IMR-90 (cell line): ENCODE measurements around the gene SRSF2. TPM values are rescaled to one million over a fixed set of nuclear protein-coding genes. Genes with fewer than 3 reads are reported as not detected.

Source experiments
- ATAC-seq: fragments of 200-7000 bp; cut with Tn5 transposase; 2 replicates; pipeline ENCODE4 v1.9.1; 2020; ENCODE audit warnings: low read depth, mild to moderate bottlenecking, moderate library complexity
- BruUV-seq: library from RNA; stranded (reverse); fragments of 400-500 nt; replicated peaks from 2 replicates; lab custom pipeline; 2021; lab: Mats Ljungman, UMichigan
- CTCF ChIA-PET: fragments of 300-600 bp; formaldehyde crosslinking; extraction: SDS; loops from one replicate; lab custom pipeline; 2021; ENCODE audit warnings: antibody characterized with exemption; lab: Yijun Ruan, JAX
- POLR2A ChIA-PET: fragments of 300-600 bp; sonication (Branson Sonifier 250); formaldehyde crosslinking; loops from one replicate; lab custom pipeline; 2022; ENCODE audit warnings: antibody characterized with exemption; ENCODE audit not compliant: unreplicated experiment; lab: Charles Lee
- DNase-seq: peaks from one replicate; pipeline ENCODE4 v3.0.0; 2013
- H2AFZ ChIP-seq: replicated peaks from 2 replicates; pipeline ENCODE3; 2013; ENCODE audit warnings: low read length, mild to moderate bottlenecking; ENCODE audit not compliant: poor library complexity
- H2AK5ac ChIP-seq: 2 replicates; pipeline ENCODE4 v1.6.1; 2013; ENCODE audit warnings: low read depth, low read length, inconsistent platforms
- H2AK9ac ChIP-seq: replicated peaks from 2 replicates; pipeline ENCODE3; 2013; ENCODE audit warnings: mild to moderate bottlenecking, low read depth, low read length, moderate library complexity; ENCODE audit not compliant: poor library complexity
- H2BK120ac ChIP-seq: 2 replicates; pipeline ENCODE4 v1.6.1; 2013; ENCODE audit warnings: low read depth, low read length, inconsistent platforms
- H2BK15ac ChIP-seq: 3 replicates; pipeline ENCODE4 v1.6.1; 2013; ENCODE audit warnings: low read depth, low read length, inconsistent platforms
- H2BK20ac ChIP-seq: 2 replicates; pipeline ENCODE4 v1.6.1; 2013; ENCODE audit warnings: low read depth, mild to moderate bottlenecking, inconsistent platforms, low read length, moderate library complexity
- H2BK5ac ChIP-seq: 2 replicates; pipeline ENCODE4 v1.6.1; 2013; ENCODE audit warnings: mild to moderate bottlenecking, low read depth, low read length, inconsistent platforms; ENCODE audit not compliant: poor library complexity, severe bottlenecking
- H3K14ac ChIP-seq: replicated peaks from 2 replicates; pipeline ENCODE4 v1.6.1; 2013; ENCODE audit warnings: low read depth, low read length, inconsistent platforms
- H3K18ac ChIP-seq: 2 replicates; pipeline ENCODE4 v1.6.1; 2013; ENCODE audit warnings: low read depth, low read length, control low read depth
- H3K23ac ChIP-seq: 2 replicates; pipeline ENCODE4 v1.6.1; 2013; ENCODE audit warnings: low read depth, low read length, inconsistent platforms
- H3K27ac ChIP-seq: 2 replicates; pipeline ENCODE4 v1.5.1; 2013; ENCODE audit warnings: mild to moderate bottlenecking, control low read depth, low read length; ENCODE audit not compliant: insufficient read depth
- H3K27me3 ChIP-seq: 2 replicates; pipeline ENCODE4 v1.6.1; 2013; ENCODE audit warnings: low read length; ENCODE audit not compliant: control insufficient read depth, insufficient read depth
- H3K36me3 ChIP-seq: 2 replicates; pipeline ENCODE4 v1.6.1; 2013; ENCODE audit warnings: low read length, mixed read lengths; ENCODE audit not compliant: control insufficient read depth, insufficient read depth
- H3K4ac ChIP-seq: 2 replicates; pipeline ENCODE4 v1.6.1; 2013; ENCODE audit warnings: low read depth, low read length, inconsistent platforms
- H3K4me1 ChIP-seq: 2 replicates; pipeline ENCODE4 v1.6.1; 2013; ENCODE audit warnings: low read length, mixed read lengths; ENCODE audit not compliant: control insufficient read depth, insufficient read depth
- H3K4me2 ChIP-seq: 2 replicates; pipeline ENCODE4 v1.6.1; 2013; ENCODE audit warnings: low read depth, mild to moderate bottlenecking, control low read depth, low read length, moderate library complexity
- H3K4me3 ChIP-seq: 2 replicates; pipeline ENCODE4 v1.5.1; 2013; ENCODE audit warnings: low read depth, mild to moderate bottlenecking, control low read depth, low read length, moderate library complexity; ENCODE audit not compliant: insufficient read depth
- H3K56ac ChIP-seq: 2 replicates; pipeline ENCODE4 v1.6.1; 2013; ENCODE audit warnings: low read length, inconsistent platforms; ENCODE audit not compliant: insufficient read depth; ENCODE audit errors: extremely low read depth
- H3K79me1 ChIP-seq, 2 experiments: 2 replicates each; pipeline ENCODE4 v1.6.1; 2013; ENCODE audit warnings: low read length in 2 of 2, inconsistent platforms in 1 of 2, low read depth in 1 of 2
- H3K9ac ChIP-seq: 2 replicates; pipeline ENCODE4 v1.6.1; 2013; ENCODE audit warnings: low read depth, low read length, control low read depth
- H3K9me1 ChIP-seq: 2 replicates; pipeline ENCODE4 v1.6.1; 2013; ENCODE audit warnings: low read length, inconsistent platforms; ENCODE audit not compliant: insufficient read depth
- H3K9me3 ChIP-seq: 2 replicates; pipeline ENCODE4 v1.6.1; 2013; ENCODE audit warnings: low read length; ENCODE audit not compliant: control insufficient read depth, insufficient read depth
- H4K20me1 ChIP-seq: 2 replicates; pipeline ENCODE4 v1.6.1; 2013; ENCODE audit warnings: low read length, inconsistent platforms; ENCODE audit not compliant: insufficient read depth
- H4K5ac ChIP-seq: 2 replicates; pipeline ENCODE4 v1.6.1; 2013; ENCODE audit warnings: mild to moderate bottlenecking, low read depth, low read length, control low read depth
- H4K8ac ChIP-seq, 2 experiments: 2 replicates each; pipeline ENCODE4 v1.6.1; 2013; ENCODE audit warnings: low read depth in 2 of 2, low read length in 2 of 2, control low read depth in 1 of 2, inconsistent platforms in 1 of 2
- H4K91ac ChIP-seq: 2 replicates; pipeline ENCODE4 v1.6.1; 2013; ENCODE audit warnings: low read depth, low read length, inconsistent platforms; ENCODE audit not compliant: insufficient read depth
- MAFK ChIP-seq: IDR thresholded peaks from 2 replicates; pipeline ENCODE4 v1.6.1; 2012; ENCODE audit warnings: low read depth, low read length, improper control_type of control experiment
- WGBS, 2 experiments: methylation state at CpG; one replicate each; pipeline versions ENCODE4 v1.1.5 to v1.1.7; 2013; ENCODE audit warnings: missing lambda C conversion rate in 2 of 2; ENCODE audit not compliant: insufficient read length in 1 of 2; ENCODE audit errors: extremely low coverage in 2 of 2; 5-methylcytosine and 5-hydroxymethylcytosine counted together
- dilution Hi-C: fragments of 300-500 bp; cut with HindIII; formaldehyde crosslinking; loops from one replicate; pipeline ENCODE4 v1.14.3; 2018; ENCODE audit warnings: low sequenced_read_pairs; ENCODE audit not compliant: unreplicated experiment
- in situ Hi-C: fragments of 300-500 bp; cut with MboI; formaldehyde crosslinking; loops from 3 replicates; pipeline ENCODE4 v1.14.3; 2019; ENCODE audit warnings: low sequenced_read_pairs, inconsistent platforms, mixed read lengths
- intact Hi-C: fragments of 100-400 bp; cut with micrococcal nuclease; formaldehyde crosslinking; loops from 2 replicates; pipeline ENCODE4 v1.10.0; 2022
- polyA plus RNA-seq, 3 experiments: library from polyadenylated mRNA; depleted of rRNA; stranded (reverse); fragments of >200 nt; gene quantifications; 2 replicates each; pipeline ENCODE4 v1.2.3, GENCODE V29; 2012; ENCODE audit warnings: low replicate concordance in 1 of 3
- total RNA-seq: library from RNA; depleted of rRNA; stranded (reverse); fragments of >200 nt; gene quantifications from 2 replicates; pipeline ENCODE4 v1.2.3, GENCODE V29; 2012
- TF ChIP-seq, protein P1 (sequence below): conservative IDR thresholded peaks from 2 replicates; pipeline ENCODE4 v1.5.1; 2012; ENCODE audit warnings: mild to moderate bottlenecking, low read depth, low read length, improper control_type of control experiment

The SRSF2 gene
- total and polyA plus RNA-seq, 2 of the 4 experiments (the other 2 are of a cell fraction), result 98.0 to 296 TPM

DNA sequence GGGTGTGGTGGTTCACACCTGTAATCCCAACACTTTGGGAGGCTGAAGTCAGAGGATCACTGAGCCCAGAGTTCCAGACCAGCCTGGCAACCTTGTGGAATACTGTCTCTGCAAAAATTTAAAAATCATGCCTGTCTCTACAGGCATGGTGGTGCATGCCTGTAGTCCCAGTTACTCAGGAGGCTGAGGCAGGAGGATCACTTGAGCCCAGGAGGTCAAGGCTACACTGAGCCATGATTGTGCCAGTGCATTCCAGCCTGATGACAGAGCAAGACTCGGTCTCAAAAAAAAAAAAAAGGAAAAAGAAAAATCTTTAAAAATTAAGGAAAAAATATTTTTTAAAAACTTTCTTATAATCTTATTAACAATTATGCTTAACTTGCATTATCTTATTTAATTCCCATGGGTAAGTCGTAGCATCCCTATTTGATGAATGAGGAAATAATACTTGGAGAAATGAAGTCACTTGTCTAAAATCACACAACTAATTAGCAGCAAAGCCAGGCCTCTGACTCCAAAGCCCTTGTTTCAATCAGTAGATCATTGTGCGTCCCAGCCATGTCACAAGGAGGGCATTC lies 14.4 kb upstream of the SRSF2 start:
- POLR2A ChIA-PET, result no interaction called here
- WGBS, 2 experiments, result no CpG with 5 or more reads among the region's 3 CpGs

More for the DNA sequence above, 14.4 kb upstream of the SRSF2 start:
- ATAC-seq (no peak), DNase-seq (no peak)
- no peak overlapping the region for H2AK9ac ChIP-seq
- H3K4me1 ChIP-seq, result no peaks in the 10 kb centered on the region
- in situ Hi-C loops, result no loop called here
- H3K4me3 ChIP-seq, result no peak overlapping the region
- dilution Hi-C loops, result no loop called here
- H3K9ac ChIP-seq, result no peak overlapping the region
- H4K8ac ChIP-seq, result no peak overlapping the region
- no peaks in the 10 kb centered on the region for H3K27me3 ChIP-seq
- no peak overlapping the region for H3K27ac ChIP-seq
- no peak overlapping the region for H2BK15ac ChIP-seq
- H3K4me2 ChIP-seq, result no peak overlapping the region
- H3K4ac ChIP-seq, result no peak overlapping the region
- H3K79me1 ChIP-seq, result 0 out of 4 replicates have a peak, but pooled peaks cover 0 to 3% of the 10 kb centered on the region in 2 experiments
- H2BK120ac ChIP-seq, result no peak overlapping the region
- CTCF ChIA-PET, result no interaction called here
- H4K5ac ChIP-seq, result no peak overlapping the region
- H3K9me1 ChIP-seq, result no peaks in the 10 kb centered on the region; the same call in 1 of the 2 replicates
- 0 out of 2 replicates have a peak, but pooled peaks have one; percentile 14 for TF ChIP-seq MAFK
- TF ChIP-seq, protein P1, sequence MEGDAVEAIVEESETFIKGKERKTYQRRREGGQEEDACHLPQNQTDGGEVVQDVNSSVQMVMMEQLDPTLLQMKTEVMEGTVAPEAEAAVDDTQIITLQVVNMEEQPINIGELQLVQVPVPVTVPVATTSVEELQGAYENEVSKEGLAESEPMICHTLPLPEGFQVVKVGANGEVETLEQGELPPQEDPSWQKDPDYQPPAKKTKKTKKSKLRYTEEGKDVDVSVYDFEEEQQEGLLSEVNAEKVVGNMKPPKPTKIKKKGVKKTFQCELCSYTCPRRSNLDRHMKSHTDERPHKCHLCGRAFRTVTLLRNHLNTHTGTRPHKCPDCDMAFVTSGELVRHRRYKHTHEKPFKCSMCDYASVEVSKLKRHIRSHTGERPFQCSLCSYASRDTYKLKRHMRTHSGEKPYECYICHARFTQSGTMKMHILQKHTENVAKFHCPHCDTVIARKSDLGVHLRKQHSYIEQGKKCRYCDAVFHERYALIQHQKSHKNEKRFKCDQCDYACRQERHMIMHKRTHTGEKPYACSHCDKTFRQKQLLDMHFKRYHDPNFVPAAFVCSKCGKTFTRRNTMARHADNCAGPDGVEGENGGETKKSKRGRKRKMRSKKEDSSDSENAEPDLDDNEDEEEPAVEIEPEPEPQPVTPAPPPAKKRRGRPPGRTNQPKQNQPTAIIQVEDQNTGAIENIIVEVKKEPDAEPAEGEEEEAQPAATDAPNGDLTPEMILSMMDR, result no peak
- H4K20me1 ChIP-seq, result no peaks in the 10 kb centered on the region
- no TSS peak for BruUV-seq
- H2AK5ac ChIP-seq, result no peak overlapping the region
- no peak overlapping the region for H2BK5ac ChIP-seq
- H3K18ac ChIP-seq, result no peak overlapping the region
- H3K23ac ChIP-seq, result no peak overlapping the region
- no peak overlapping the region for H3K56ac ChIP-seq
- no peak overlapping the region for H2AFZ ChIP-seq
- H3K14ac ChIP-seq, result no peak overlapping the region
- H3K36me3 ChIP-seq, result peaks cover 19% of the 10 kb centered on the region
- no peak overlapping the region for H4K91ac ChIP-seq
- H2BK20ac ChIP-seq, result no peak overlapping the region
- H3K9me3 ChIP-seq, result no peaks in the 10 kb centered on the region
- intact Hi-C loops, result no loop called here
